GM13977 (cell line): Measurements from ENCODE around the gene ZNF443.
"Not testable (repeated sequence)": the region's sequence is repeated elsewhere in the genome, so short reads cannot be mapped to it uniquely, and the experiment has no call there.

ENCODE experiments used
- DNase-seq: peaks from one replicate; pipeline ENCODE4 v3.0.0; 2012; ENCODE audit warnings: low spot score
- in situ Hi-C: fragments of 300-500 bp; cut with MboI; formaldehyde crosslinking; loops from one replicate; pipeline ENCODE4 v1.12.0; 2022; ENCODE audit warnings: low sequenced_read_pairs, low pct_unique_long_range_greater_than_20kb, mixed read lengths, inconsistent platforms; ENCODE audit not compliant: unreplicated experiment
- TF ChIP-seq, protein P1 (sequence below): IDR thresholded peaks from 2 replicates; pipeline ENCODE4 v1.5.1; 2012; ENCODE audit warnings: mild to moderate bottlenecking, control low read depth; ENCODE audit not compliant: insufficient read depth; ENCODE audit errors: extremely low read depth, missing control alignments

The ZNF443 gene

DNA sequence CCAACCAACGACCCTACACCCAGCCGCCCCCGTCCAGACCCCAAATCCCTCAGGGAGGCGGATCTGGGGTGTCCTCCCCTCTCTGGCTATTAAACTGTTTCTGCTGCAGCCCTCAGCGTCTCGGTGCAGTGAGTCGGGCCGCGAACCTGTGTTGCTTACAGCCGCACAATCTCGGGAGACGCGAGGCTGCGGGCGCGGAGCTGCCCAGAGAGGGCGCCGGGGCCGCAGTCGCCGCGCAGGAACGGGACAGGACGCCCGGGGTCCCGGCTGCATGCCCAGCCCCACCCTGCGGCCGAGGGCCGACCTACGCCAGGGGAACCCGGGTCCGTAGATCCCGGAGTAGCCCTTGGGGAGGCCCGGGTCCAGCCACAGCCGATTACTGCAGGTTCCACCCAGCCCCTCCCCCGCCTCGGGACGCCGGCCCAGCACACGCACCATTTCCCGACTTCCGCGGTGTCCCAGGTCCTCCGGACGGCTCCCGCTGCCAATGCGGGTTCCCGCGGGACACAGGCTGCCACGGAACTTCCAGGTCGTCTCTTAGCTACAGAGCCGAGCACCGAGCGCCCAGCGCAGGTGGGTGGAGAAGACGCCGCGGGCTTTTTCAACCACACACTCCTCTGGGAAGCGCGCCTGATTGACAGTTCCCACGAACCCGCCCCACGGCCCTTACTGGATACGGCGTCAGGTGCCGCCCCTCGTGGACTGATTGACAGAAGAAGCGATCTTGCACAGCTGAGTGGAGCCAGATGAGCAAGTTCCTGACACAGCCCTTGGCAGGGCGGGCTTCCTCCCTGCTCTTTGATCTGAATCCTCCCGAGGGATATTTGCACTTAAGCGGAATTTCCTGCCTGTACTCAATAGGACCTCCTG, 40.0 kb downstream of the ZNF443 start, which contains the start of gene ZNF799:
Gene ZNF799, minus strand, starts transcription at position 639 of the 870 bp plus-strand sequence. Its CDS starts 201 bp downstream, at position 438.
- TF ChIP-seq, protein P1, sequence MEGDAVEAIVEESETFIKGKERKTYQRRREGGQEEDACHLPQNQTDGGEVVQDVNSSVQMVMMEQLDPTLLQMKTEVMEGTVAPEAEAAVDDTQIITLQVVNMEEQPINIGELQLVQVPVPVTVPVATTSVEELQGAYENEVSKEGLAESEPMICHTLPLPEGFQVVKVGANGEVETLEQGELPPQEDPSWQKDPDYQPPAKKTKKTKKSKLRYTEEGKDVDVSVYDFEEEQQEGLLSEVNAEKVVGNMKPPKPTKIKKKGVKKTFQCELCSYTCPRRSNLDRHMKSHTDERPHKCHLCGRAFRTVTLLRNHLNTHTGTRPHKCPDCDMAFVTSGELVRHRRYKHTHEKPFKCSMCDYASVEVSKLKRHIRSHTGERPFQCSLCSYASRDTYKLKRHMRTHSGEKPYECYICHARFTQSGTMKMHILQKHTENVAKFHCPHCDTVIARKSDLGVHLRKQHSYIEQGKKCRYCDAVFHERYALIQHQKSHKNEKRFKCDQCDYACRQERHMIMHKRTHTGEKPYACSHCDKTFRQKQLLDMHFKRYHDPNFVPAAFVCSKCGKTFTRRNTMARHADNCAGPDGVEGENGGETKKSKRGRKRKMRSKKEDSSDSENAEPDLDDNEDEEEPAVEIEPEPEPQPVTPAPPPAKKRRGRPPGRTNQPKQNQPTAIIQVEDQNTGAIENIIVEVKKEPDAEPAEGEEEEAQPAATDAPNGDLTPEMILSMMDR = no peak
- in situ Hi-C loops = no loop called here

GRCh38 chr19:12399901-12400632, 40.8 kb downstream of the ZNF443 start:
- DNase-seq, in situ Hi-C loops: not testable (repeated sequence)

More for the DNA sequence above, 40.0 kb downstream of the ZNF443 start, which contains the start of gene ZNF799:
- peak; percentile 87 for DNase-seq

- in situ Hi-C loops, DNase-seq: not testable (repeated sequence)
These were observed 49.7 kb downstream of the ZNF443 start for GRCh38 chr19:12391148-12391547.

- DNase-seq, in situ Hi-C loops: not testable (repeated sequence)
These were observed 54.5 kb downstream of the ZNF443 start for GRCh38 chr19:12386365-12386764.

GRCh38 chr19:12380444-12380737, 60.4 kb downstream of the ZNF443 start:
- TF ChIP-seq, protein P1 = no peak
- no peak for DNase-seq
- in situ Hi-C loops = no loop called here

- TF ChIP-seq, protein P1 = no peak
- no peak for DNase-seq
- in situ Hi-C loops = no loop called here
These were observed 60.9 kb downstream of the ZNF443 start for GRCh38 chr19:12379732-12380443.
